HepG2 (cell line): ENCODE data around the gene COA4. TPM values are rescaled to one million over a fixed set of nuclear protein-coding genes. Genes with fewer than 3 reads are reported as not detected.

ENCODE experiments used
- ARNTL ChIP-seq: sonication (generic); formaldehyde crosslinking; IDR thresholded peaks from 2 replicates; pipeline ENCODE4 v1.4.0; 2020; ENCODE audit warnings: mild to moderate bottlenecking, missing genetic modification reagents
- ATRX ChIP-seq: sonication (generic); formaldehyde crosslinking; IDR thresholded peaks from 2 replicates; pipeline ENCODE4 v1.4.0; 2020; ENCODE audit warnings: missing genetic modification reagents, borderline replicate concordance
- CREM ChIP-seq, 2 experiments: sonication (generic) in 1 of 2; formaldehyde crosslinking in 1 of 2; IDR thresholded peaks; 2 replicates each; pipeline versions ENCODE4 v1.4.0 to v1.6.1; 2016 to 2020; ENCODE audit warnings: antibody characterized with exemption in 1 of 2, mild to moderate bottlenecking in 1 of 2, missing genetic modification reagents in 1 of 2
- DDIT3 ChIP-seq: sonication (generic); formaldehyde crosslinking; IDR thresholded peaks from 2 replicates; pipeline ENCODE4 v1.4.0; 2020; ENCODE audit warnings: mild to moderate bottlenecking, missing genetic modification reagents
- ERF ChIP-seq: IDR thresholded peaks from 2 replicates; pipeline ENCODE4 v1.6.1; 2018; ENCODE audit warnings: missing biosample characterization, missing genetic modification reagents
- GMEB1 ChIP-seq: sonication (generic); formaldehyde crosslinking; IDR thresholded peaks from 2 replicates; pipeline ENCODE4 v1.5.1; 2020; ENCODE audit warnings: missing genetic modification reagents, mild to moderate bottlenecking, borderline replicate concordance
- KDM2A ChIP-seq: sonication (generic); formaldehyde crosslinking; IDR thresholded peaks from 2 replicates; pipeline ENCODE4 v1.4.0; 2020; ENCODE audit warnings: low read depth, missing genetic modification reagents, borderline replicate concordance
- NR2F6 ChIP-seq, 2 experiments: IDR thresholded peaks; 2 replicates each; pipeline ENCODE4 v1.6.1; 2016; ENCODE audit warnings: antibody characterized with exemption in 1 of 2, mild to moderate bottlenecking in 1 of 2
- SIN3B ChIP-seq: fragments of 150-350 bp; IDR thresholded peaks from 2 replicates; pipeline ENCODE4 v1.6.1; 2014; ENCODE audit warnings: low read length
- TBL1XR1 ChIP-seq: fragments of 150-350 bp; IDR thresholded peaks from 2 replicates; pipeline ENCODE4 v1.6.1; 2014; ENCODE audit warnings: borderline replicate concordance, low read length; ENCODE audit not compliant: partially characterized antibody
- ZBTB10 ChIP-seq: sonication (generic); formaldehyde crosslinking; IDR thresholded peaks from 2 replicates; pipeline ENCODE4 v1.4.0; 2020; ENCODE audit warnings: missing genetic modification reagents, borderline replicate concordance
- ZNF263 ChIP-seq: sonication (generic); formaldehyde crosslinking; IDR thresholded peaks from 2 replicates; pipeline ENCODE4 v1.4.0; 2020; ENCODE audit warnings: missing genetic modification reagents
- ZNF550 ChIP-seq: sonication (generic); formaldehyde crosslinking; IDR thresholded peaks from 2 replicates; pipeline ENCODE4 v1.4.0; 2020; ENCODE audit warnings: mild to moderate bottlenecking, missing genetic modification reagents, borderline replicate concordance
- ZNF615 ChIP-seq: sonication (generic); formaldehyde crosslinking; IDR thresholded peaks from 2 replicates; pipeline ENCODE4 v1.5.0; 2020; ENCODE audit warnings: mild to moderate bottlenecking, missing genetic modification reagents, borderline replicate concordance
- ZNF670 ChIP-seq: sonication (generic); formaldehyde crosslinking; IDR thresholded peaks from 2 replicates; pipeline ENCODE4 v1.8.0; 2022; ENCODE audit warnings: mild to moderate bottlenecking, missing genetic modification reagents, borderline replicate concordance
- ZNF878 ChIP-seq: sonication (generic); formaldehyde crosslinking; IDR thresholded peaks from 2 replicates; pipeline ENCODE4 v1.8.1; 2023; ENCODE audit warnings: mild to moderate bottlenecking, missing genetic modification reagents, moderate library complexity
- ZNF879 ChIP-seq: sonication (generic); formaldehyde crosslinking; IDR thresholded peaks from 2 replicates; pipeline ENCODE4 v1.8.1; 2023; ENCODE audit warnings: missing genetic modification reagents
- polyA plus RNA-seq, 8 experiments: library from polyadenylated mRNA; depleted of rRNA in 3 of 8; stranded (reverse) in 7 of 8; unstranded in 1 of 8; fragments of >200 nt; fragmentation: Illumina TruSeq in 4 of 8; extraction: Trizol in 4 of 8; gene quantifications; 2 replicates each; pipeline versions ENCODE4 v1.2.1 to v1.2.3, GENCODE V29; 2011 to 2016; ENCODE audit warnings: low read depth in 4 of 8, missing spikeins in 1 of 8, mixed read lengths in 1 of 8; ENCODE audit not compliant: insufficient read depth in 1 of 8
- total RNA-seq, 5 experiments: library from RNA; depleted of rRNA; stranded (reverse); fragments of >200 nt; fragmentation: Illumina TruSeq; extraction: Trizol; gene quantifications; 2 replicates each; pipeline ENCODE4 v1.2.3, GENCODE V29; 2016; ENCODE audit warnings: low read depth in 1 of 5
- TF ChIP-seq, protein P1 (sequence below): sonication (generic); formaldehyde crosslinking; IDR thresholded peaks from 2 replicates; pipeline ENCODE4 v1.5.0; 2020; ENCODE audit warnings: mild to moderate bottlenecking, missing genetic modification reagents
- TF ChIP-seq, protein P2 (sequence below): conservative IDR thresholded peaks from 2 replicates; pipeline ENCODE4 v1.6.1; 2018; ENCODE audit warnings: missing genetic modification reagents

Gene COA4
- total and polyA plus RNA-seq, 2 of the 13 experiments (the other 11 are each of a cell fraction or from before 2014, with no cell fraction given): 107 to 109 TPM

- TF ChIP-seq CREM (IDR thresholded peaks at IDR 0.05) (peak; percentile 76), CREM (CRISPR knock-in tag; IDR thresholded peaks at IDR 0.05) (no peak), GMEB1 (CRISPR knock-in tag) (peak; percentile 92; the same call in 1 of the 2 replicates), ATRX (CRISPR knock-in tag) (no peak), ZBTB10 (CRISPR knock-in tag) (no peak; the same call in 1 of the 2 replicates), DDIT3 (CRISPR knock-in tag) (no peak), ZNF879 (CRISPR knock-in tag) (no peak), NR2F6 (IDR thresholded peaks at IDR 0.05) (no peak; the same call in 1 of the 2 replicates), NR2F6 (CRISPR knock-in tag; IDR thresholded peaks at IDR 0.05) (no peak), ZNF615 (no peak; the same call in 1 of the 2 replicates), ZNF550 (peak; percentile 84; the same call in 1 of the 2 replicates), KDM2A (CRISPR knock-in tag) (peak; percentile 92), SIN3B (no peak), ZNF670 (CRISPR knock-in tag) (peak; percentile 78; the same call in 1 of the 2 replicates), ERF (peak; percentile 70; the same call in 1 of the 2 replicates), ZNF878 (CRISPR knock-in tag) (peak; percentile 78; the same call in 1 of the 2 replicates), ZNF263 (CRISPR knock-in tag) (peak; percentile 14; the same call in 1 of the 2 replicates), TBL1XR1 (peak; percentile 13), ARNTL (peak; percentile 79)
- TF ChIP-seq, protein P1, sequence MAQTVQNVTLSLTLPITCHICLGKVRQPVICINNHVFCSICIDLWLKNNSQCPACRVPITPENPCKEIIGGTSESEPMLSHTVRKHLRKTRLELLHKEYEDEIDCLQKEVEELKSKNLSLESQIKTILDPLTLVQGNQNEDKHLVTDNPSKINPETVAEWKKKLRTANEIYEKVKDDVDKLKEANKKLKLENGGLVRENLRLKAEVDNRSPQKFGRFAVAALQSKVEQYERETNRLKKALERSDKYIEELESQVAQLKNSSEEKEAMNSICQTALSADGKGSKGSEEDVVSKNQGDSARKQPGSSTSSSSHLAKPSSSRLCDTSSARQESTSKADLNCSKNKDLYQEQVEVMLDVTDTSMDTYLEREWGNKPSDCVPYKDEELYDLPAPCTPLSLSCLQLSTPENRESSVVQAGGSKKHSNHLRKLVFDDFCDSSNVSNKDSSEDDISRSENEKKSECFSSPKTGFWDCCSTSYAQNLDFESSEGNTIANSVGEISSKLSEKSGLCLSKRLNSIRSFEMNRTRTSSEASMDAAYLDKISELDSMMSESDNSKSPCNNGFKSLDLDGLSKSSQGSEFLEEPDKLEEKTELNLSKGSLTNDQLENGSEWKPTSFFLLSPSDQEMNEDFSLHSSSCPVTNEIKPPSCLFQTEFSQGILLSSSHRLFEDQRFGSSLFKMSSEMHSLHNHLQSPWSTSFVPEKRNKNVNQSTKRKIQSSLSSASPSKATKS (CRISPR knock-in tag): 0 out of 2 replicates have a peak, but pooled peaks have one; percentile 72
- TF ChIP-seq, protein P2, sequence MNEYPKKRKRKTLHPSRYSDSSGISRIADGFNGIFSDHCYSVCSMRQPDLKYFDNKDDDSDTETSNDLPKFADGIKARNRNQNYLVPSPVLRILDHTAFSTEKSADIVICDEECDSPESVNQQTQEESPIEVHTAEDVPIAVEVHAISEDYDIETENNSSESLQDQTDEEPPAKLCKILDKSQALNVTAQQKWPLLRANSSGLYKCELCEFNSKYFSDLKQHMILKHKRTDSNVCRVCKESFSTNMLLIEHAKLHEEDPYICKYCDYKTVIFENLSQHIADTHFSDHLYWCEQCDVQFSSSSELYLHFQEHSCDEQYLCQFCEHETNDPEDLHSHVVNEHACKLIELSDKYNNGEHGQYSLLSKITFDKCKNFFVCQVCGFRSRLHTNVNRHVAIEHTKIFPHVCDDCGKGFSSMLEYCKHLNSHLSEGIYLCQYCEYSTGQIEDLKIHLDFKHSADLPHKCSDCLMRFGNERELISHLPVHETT (CRISPR knock-in tag): peak; percentile 80; the same call in 1 of the 2 replicates
Measured at GRCh38 chr11:73876424-73877310, at the start of gene COA4, which contains the start of gene PAAF1 (continued).
